GM19372 (cell line): Measurements from ENCODE around the gene MMEL1.
A peak's percentile ranks its signal among the peaks of the same experiment; 100 is the strongest.

ENCODE experiments used
- ATAC-seq: cut with Tn5 transposase; IDR thresholded peaks from one replicate; pipeline ENCODE4 v1.9.1; 2021; ENCODE audit warnings: mild to moderate bottlenecking, low read depth, moderate library complexity; ENCODE audit not compliant: unreplicated experiment

MMEL1 gene

GRCh38 chr1:2643414-2644077 lies 10.7 kb upstream of the MMEL1 start:
- ATAC-seq, result no peak

GRCh38 chr1:2642560-2643413 lies 10.0 kb upstream of the MMEL1 start:
- peak; percentile 85 for ATAC-seq

DNA sequence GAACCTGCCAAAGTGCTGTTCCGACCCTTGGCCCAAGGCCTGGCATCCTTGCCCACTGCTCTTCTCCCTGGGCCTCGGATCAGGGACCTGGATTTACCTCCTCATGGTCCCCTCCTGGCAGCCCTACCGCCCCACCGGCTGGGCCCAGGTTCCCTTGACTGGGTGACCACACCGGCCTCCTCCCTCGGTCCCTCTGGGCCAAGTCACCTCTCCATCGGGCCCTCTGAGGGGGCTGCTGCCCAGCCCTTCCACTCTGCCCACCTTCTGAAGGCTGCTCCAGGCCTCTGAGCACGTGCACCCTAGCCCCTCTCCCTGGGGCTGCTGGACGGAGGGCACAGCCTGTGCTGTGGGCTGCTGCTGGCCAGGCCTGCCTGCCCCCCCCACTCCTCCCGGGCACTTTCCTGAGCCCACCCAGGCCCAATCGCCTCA lies 9.3 kb upstream of the MMEL1 start:
- ATAC-seq, result no peak

DNA sequence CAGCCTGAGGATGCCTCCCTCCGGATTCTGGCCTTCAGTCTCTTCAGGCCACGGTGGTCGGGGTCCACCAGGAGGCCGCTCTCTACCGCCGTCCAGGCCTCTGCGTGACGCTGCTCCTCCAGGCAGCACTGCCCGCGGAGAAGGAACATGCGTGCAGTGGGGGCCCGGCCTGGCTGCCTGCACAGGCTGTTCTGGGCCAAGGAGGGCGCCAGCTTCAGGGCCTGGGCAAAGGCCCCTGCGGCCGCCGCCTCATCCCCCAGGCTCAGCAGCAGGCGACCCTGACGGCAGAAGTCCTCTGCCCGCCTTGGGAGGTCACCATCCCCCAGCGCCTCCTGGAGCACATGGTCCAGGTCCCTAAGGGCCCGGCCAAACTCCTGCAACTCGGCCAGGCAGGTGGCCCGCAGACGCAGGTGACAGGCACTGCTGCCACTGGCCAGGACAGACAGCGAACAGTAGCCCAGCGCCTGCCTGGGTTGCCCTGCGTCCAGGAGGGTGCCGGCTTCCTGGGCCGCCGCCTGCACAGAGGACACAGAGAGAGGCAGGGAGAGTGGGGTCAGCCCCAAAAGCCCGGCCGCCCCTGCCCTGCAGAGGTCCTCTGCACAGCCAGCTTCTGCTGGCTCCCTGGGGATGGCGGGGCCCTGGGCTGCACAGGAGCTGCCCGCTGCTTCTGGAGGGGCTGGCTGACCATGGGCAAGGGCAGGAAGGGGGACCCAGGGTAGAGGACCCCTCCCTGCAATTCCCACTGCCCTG lies 8.7 kb upstream of the MMEL1 start:
- no peak for ATAC-seq

DNA sequence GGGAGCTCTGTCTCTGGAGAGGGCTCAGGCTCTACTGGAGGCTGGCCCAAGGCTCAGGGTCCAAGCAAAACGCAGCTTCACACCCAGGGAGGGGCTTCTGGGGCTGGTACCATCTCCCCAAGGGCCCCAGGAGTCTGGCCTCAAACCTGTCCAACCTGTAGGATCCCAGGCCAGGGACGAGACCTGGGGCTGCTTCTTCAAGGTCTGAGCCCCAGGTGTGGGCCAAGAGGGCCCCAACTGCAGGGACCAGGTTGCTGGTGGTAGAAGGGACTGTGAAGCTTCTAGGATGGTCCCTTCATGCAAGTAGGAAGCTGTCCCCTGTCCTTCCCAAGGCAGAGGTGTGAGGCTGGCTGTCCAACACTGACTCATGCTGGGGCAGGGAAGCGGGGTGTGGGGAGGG lies 7.8 kb upstream of the MMEL1 start:
- ATAC-seq, result no peak

DNA sequence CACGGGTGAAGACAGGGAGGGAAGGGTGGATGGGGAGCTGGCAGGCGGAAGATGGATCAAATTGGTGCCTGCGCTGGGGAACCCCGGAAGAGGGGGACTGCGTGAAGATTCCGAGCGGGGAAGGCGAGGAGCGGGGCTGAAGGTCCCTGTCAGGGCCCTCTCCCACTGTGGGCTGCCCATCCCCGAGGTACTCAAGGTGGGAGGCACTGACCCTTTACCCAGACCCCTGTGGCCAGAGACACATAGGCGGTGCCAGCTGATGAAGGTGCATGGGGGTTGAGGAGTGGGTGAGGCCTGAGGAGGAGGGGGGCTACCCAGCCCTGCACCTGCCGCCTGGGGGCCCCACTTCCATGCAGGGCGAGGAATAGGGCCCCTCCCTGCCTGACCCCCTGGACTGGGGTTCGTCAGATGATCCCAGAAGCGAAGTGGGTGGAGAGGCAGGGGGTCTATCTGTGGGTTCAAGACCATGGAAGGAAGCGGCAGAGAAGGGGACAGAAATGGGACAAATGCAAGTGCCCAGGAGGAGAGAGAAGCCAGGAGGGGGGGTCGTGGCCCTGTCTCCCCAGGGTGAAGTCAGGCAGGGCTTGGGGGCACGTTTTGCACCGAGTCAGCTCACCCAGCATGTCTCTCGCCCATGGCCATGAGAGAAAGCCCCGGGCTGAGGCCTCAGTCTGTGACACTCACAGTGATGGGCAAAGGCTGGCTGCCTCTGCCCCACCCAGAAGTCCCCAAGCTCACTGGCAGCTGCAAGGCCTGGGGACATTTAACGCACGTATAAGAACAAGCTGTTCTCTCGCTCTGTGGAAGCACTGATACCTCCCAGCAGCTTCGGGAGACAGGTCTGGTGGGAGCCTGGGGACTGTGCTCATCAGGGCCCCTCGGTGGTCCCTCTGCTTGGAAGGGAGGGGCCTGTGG lies 7.0 kb upstream of the MMEL1 start:
- ATAC-seq, result no peak

DNA sequence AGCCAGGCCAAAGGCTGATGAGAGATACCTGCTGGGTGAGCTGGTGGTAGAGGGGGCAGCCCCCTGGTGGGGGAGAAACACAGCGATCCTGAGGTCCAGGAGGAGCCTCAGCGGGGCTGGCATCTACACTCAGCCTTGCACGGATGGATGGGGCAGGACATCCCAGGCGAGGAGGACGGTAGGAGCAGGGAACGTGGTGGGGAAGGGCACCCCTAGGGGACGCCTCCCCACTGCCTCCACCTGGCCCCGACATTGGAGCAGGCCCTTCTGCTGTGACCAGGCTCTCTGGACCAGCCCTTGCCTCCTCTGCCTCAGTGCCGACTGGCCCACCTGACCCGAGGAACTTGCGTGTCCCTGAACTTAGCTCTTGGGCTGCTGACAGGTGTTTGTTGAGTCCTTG lies 6.4 kb upstream of the MMEL1 start:
- no peak for ATAC-seq

DNA sequence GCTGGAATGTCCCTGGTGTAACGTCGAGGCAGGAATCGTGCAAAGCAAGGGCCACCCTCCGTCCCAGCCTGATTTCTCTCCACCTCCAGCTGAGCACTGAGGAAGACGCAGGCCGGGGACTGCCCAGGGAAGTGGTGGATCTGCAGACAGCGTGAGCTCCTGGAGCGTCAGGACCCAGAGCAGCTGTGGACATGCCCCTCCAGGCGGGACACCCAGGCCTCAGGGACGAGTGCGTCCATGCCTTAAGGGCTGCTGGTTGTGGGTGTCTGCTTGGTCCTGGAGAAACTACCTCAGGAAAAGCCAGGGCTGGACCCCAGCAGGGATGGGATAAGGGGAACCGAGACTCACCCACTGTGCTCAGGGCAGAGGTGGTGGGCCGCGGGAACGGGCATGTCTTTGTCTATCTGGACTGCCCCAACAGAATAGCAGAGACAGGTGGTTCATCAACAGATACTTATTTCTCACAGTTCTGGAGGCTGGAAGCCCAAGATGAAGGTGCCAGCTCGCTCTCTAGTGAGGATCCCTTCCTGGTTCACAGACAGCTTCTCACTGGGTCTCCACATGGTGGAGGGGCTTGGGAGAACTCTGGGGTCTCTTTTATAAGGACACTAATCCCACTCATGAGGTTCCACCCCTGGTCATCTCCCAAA lies 5.8 kb upstream of the MMEL1 start:
- no peak for ATAC-seq

DNA sequence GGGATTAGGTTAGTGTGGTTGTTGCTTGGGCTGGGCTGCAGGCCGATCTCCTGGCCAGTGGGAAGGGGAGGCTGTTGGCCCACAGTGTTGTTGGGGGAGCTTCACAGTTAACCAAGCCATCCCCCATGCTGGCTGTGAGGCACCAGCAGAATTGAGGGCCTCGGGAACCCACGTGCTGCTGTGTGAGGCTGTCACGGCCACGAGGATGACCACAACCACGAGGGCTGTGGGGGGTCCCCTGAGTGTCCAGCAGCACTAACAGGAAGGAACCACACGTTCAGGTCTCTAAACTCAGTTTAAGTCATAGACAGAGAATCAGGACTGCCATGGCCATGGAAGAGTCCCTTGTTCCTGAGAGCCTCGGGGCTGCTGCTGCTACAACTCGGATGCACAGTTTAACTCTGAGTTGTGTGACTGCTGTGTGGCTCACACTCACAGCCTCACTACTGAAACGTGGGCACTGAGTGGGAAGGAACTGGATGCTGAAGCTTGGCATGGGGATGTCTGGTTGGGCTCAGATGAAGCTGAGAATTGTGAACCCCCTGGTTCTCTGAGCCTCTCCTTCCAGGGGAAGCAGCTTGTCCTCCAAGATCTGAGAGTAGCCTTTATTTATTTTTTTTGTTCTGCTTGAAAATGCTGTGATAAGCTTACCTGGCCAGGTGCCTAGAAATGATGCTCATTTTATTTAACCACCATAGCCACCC lies 4.8 kb upstream of the MMEL1 start:
- ATAC-seq, result no peak

DNA sequence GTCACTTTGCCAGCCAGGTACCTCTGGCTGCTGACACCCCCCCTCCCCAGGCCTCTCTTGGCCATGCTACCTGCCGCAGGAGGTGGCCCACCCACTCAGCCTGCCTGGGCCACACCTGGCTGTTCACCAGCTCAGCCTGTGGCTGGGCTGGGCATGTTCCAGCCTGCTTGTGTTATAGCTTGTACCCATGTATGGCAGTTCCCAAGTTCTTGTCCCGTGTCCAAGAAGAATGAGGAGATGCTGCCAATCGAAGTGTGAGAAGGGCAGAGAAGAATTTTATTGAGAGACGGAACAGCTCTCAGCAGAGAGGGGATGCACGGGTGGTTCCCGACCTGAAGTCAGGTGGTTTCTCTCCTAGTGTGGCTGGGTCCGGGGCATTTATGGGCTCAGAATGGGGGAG lies 3.9 kb upstream of the MMEL1 start:
- ATAC-seq, result no peak

DNA sequence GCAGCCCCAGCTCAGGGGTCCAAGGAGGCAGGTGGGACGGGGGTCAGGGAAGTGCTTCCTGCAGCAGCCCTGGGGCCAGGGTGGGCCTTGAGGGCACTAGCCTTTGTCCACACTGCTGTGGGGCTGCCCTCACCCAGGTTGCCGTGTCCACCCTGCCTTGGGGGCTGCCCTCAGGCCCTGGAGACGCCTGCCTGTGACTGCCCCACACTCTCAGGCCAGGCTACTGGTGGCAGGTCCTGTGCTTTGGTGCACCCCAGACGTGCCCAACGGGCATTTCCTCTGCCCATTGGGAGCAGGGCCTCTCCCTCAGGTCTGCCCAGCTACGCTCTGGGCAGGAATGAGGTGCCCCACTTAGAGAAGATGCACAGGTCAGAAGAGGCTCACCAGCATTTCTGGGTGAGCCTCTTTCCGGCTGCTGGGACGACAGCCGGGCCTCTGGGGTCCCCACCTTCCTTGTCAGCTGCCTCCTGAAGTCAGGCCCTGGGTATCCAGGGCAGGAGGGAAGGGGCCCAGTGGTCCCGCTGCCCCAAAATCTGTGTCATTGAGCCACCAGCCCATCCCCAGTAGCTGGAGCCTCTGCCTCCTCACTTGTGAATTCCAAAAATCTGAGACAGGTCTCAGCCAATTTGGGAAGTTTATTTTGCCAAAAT lies 2.7 kb upstream of the MMEL1 start:
- ATAC-seq, result no peak

DNA sequence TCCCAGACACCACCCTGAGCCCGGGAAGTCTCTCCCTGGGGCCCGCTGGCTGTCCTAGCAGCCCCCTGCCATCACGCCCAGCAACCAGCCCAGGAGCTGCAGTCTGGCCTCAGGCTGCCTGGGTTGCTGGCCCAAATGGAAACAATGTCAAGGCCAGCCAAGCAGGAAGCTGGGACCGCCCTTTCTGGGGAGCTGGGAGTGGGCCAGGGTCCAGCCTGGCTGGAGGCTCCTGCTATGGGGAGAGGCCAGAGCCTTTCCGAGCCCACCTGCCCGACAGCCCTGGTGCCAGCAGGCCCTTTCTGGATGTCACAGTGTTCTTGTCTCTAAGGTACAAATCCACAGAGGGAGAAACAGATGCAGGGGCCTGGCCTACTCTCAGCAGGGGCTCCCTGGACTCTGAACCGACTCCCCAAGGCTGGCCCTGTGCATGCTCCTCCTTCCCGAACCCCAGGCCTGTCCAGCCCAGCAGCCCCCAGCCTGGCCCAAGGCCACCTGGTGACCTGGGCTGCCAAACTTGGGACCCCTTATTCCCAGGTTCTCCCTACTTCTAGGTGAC lies 1.2 kb upstream of the MMEL1 start:
- ATAC-seq, result no peak

DNA sequence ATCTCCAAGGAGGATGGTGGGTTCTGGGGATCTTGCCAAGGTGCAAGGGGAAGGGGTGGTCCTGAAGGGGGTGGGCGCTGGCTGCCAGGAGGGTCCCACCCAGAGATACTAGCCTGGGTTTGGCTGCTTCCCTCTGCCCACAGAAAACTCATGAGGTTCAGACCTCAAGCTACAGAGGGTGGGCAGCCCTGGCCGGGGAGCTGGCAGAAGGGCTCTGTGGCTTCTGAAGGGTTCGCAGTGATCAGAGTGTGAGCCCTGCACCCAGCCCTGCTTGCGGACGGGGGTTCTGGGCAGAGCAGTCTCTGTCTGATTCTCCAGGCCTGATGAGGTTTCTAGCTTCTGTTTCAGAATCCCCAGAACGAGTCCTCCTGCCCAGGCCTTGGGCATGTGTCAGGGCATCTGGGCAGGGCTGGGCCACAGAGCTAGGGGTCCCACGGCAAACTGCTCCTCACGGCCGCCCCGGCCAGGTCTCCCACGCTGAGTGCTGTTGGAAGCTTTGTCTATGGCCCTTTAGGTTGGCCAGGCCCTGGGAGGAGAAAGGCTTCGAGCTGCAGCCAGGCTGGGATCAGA lies 635 bp upstream of the MMEL1 start:
- ATAC-seq, result no peak

GRCh38 chr1:2632051-2632430 lies 775 bp downstream of the MMEL1 start:
- ATAC-seq, result no peak

- ATAC-seq, result no peak
These were observed 1.4 kb downstream of the MMEL1 start for GRCh38 chr1:2631136-2632050.

DNA sequence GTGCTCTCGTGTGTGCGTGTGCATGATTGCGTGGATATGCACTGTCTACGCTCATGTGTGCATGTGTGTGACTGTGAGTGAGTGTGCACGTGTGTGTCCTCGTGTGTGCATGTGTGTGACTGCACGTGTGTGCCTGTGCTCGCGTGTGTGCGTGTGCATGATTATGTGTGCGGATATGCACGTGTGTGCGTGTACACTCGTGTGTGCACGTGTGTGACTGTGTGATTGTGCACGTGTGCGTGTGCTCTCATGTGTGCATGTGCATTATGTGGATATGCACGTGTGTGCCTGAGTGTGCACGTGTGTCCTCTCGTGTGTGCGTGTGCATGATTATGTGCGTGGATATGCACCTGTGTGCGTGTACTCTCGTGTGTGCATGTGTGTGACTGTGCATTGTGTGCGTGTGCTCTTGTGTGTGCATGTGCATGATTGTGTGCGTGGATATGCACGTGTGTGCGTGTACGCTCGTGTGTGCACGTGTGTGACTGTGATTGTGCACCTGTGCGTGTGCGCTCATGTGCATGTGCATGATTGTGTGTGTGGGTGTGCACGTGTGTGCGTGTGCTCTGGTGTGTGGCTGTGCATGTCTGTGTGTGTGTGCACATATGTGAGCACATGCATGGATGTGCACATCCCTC lies 2.2 kb downstream of the MMEL1 start:
- no peak for ATAC-seq
